ENCODE data around the gene DRC3.

GRCh38 chr17:18008496-18009268 lies 36.0 kb downstream of the DRC3 start:
- TF ChIP-seq CTCF (IDR thresholded peaks at IDR 0.05; ENCODE audit: low read length) (no peak), EZH2 (optimal IDR thresholded peaks at IDR 0.05; ENCODE audit: low read depth, low read length) (no peak), EZH2phosphoT487 (IDR thresholded peaks at IDR 0.05; ENCODE audit: low read length) (no peak)
